CD14-positive monocyte (primary cell): ENCODE data around the gene PRKD1. TPM values are rescaled to one million over a fixed set of nuclear protein-coding genes. Genes with fewer than 3 reads are reported as not detected.
"Not testable (repeated sequence)": the region's sequence is repeated elsewhere in the genome, so short reads cannot be mapped to it uniquely, and the experiment has no call there.

Experiments
- DNase-seq, 3 donors: peaks; one replicate each; pipeline ENCODE4 v3.0.0-alpha.2; 2011 to 2022
- H2AFZ ChIP-seq: 2 replicates; pipeline ENCODE4 v1.6.0; 2012; ENCODE audit warnings: mild to moderate bottlenecking, low read depth, low read length, inconsistent platforms; ENCODE audit not compliant: insufficient read depth, poor library complexity, severe bottlenecking
- H3K27ac ChIP-seq, 2 donors: 1 replicate in 1 of 2; 2 replicates in 1 of 2; pipeline ENCODE4 v1.5.1; 2012 to 2013; ENCODE audit warnings: low read length in 2 of 2, control low read depth in 1 of 2, inconsistent platforms in 1 of 2, low read depth in 1 of 2, mild to moderate bottlenecking in 1 of 2
- H3K27me3 ChIP-seq, 2 donors: one replicate each; pipeline versions ENCODE4 v1.6.0 to v1.6.1; 2011 to 2013; ENCODE audit warnings: low read length in 2 of 2; ENCODE audit not compliant: control insufficient read depth in 2 of 2, insufficient read depth in 2 of 2
- H3K36me3 ChIP-seq, 2 donors: replicated peaks in 1 of 2; 1 replicate in 1 of 2; 2 replicates in 1 of 2; pipeline versions ENCODE4 v1.5.1 to v1.6.1; 2012 to 2013; ENCODE audit warnings: low read length in 2 of 2, control low read depth in 1 of 2, inconsistent platforms in 1 of 2, mild to moderate bottlenecking in 1 of 2; ENCODE audit not compliant: insufficient read depth in 2 of 2, control insufficient read depth in 1 of 2
- H3K4me1 ChIP-seq, 2 donors: 1 replicate in 1 of 2; 2 replicates in 1 of 2; pipeline versions ENCODE4 v1.5.1 to v1.6.1; 2012 to 2013; ENCODE audit warnings: low read length in 2 of 2, control low read depth in 1 of 2, inconsistent platforms in 1 of 2, mild to moderate bottlenecking in 1 of 2, moderate library complexity in 1 of 2; ENCODE audit not compliant: insufficient read depth in 2 of 2, control insufficient read depth in 1 of 2
- H3K4me2 ChIP-seq: replicated peaks from 2 replicates; pipeline ENCODE3; 2012; ENCODE audit warnings: low read length, moderate library complexity, mild to moderate bottlenecking; ENCODE audit not compliant: poor library complexity, severe bottlenecking; ENCODE audit errors: extremely low read depth
- H3K4me3 ChIP-seq, 3 experiments: fragments of 200-600 bp in 1 of 3; sonication (generic) in 1 of 3; replicated peaks in 1 of 3; 1 replicate in 2 of 3; 2 replicates in 1 of 3; pipeline ENCODE4 v1.5.1; 2011 to 2013; ENCODE audit warnings: low read length in 3 of 3, mild to moderate bottlenecking in 3 of 3, control low read depth in 2 of 3, low read depth in 2 of 3, inconsistent platforms in 1 of 3, moderate library complexity in 1 of 3
- H3K79me2 ChIP-seq: 2 replicates; pipeline ENCODE4 v1.6.0; 2012; ENCODE audit warnings: mild to moderate bottlenecking, control low read depth, inconsistent platforms, low read length, moderate library complexity; ENCODE audit not compliant: insufficient read depth
- H3K9ac ChIP-seq: 2 replicates; pipeline ENCODE4 v1.6.0; 2017; ENCODE audit warnings: low read length, mild to moderate bottlenecking; ENCODE audit not compliant: insufficient read depth, poor library complexity, severe bottlenecking
- H3K9me3 ChIP-seq, 2 donors: replicated peaks in 1 of 2; 1 replicate in 1 of 2; 2 replicates in 1 of 2; pipeline versions ENCODE4 v1.5.1 to v1.6.1; 2012 to 2013; ENCODE audit warnings: low read length in 2 of 2, control low read depth in 1 of 2; ENCODE audit not compliant: control insufficient read depth in 1 of 2, insufficient read depth in 1 of 2
- H4K20me1 ChIP-seq: 2 replicates; pipeline ENCODE4 v1.6.0; 2012; ENCODE audit warnings: mild to moderate bottlenecking, low read length, control low read depth, moderate library complexity; ENCODE audit not compliant: insufficient read depth
- H3K27ac Mint-ChIP-seq, 7 donors: one replicate each; pipeline ENCODE4 v1.8.0; 2020; ENCODE audit warnings: mild to moderate bottlenecking in 7 of 7, mixed read lengths in 7 of 7, moderate library complexity in 6 of 7, inconsistent platforms in 2 of 7
- H3K27me3 Mint-ChIP-seq, 3 donors: one replicate each; pipeline ENCODE4 v1.8.0; 2021 to 2022; ENCODE audit warnings: low read depth in 3 of 3, mild to moderate bottlenecking in 3 of 3, mixed read lengths in 3 of 3, moderate library complexity in 3 of 3, inconsistent platforms in 1 of 3
- H3K36me3 Mint-ChIP-seq, 2 donors: one replicate each; pipeline ENCODE4 v1.8.0; 2020; ENCODE audit warnings: mixed read lengths in 2 of 2, inconsistent platforms in 1 of 2, mild to moderate bottlenecking in 1 of 2
- H3K4me1 Mint-ChIP-seq: one replicate; pipeline ENCODE4 v1.8.0; 2020; ENCODE audit warnings: mild to moderate bottlenecking, mixed read lengths
- H3K4me3 Mint-ChIP-seq, 2 donors: one replicate each; pipeline ENCODE4 v1.8.0; 2020; ENCODE audit warnings: mild to moderate bottlenecking in 2 of 2, mixed read lengths in 2 of 2, moderate library complexity in 1 of 2
- H3K9me3 Mint-ChIP-seq, 7 donors: one replicate each; pipeline ENCODE4 v1.8.0; 2020 to 2022; ENCODE audit warnings: mixed read lengths in 7 of 7, mild to moderate bottlenecking in 6 of 7, moderate library complexity in 6 of 7, inconsistent platforms in 2 of 7
- CTCF ChIP-seq: fragments of 200-600 bp; IDR thresholded peaks from one replicate; pipeline ENCODE4 v1.8.0; 2022; ENCODE audit warnings: antibody characterized with exemption, mild to moderate bottlenecking
- WGBS: methylation state at CpG from one replicate; pipeline ENCODE4 v1.1.5; 2013; ENCODE audit warnings: missing lambda C conversion rate; ENCODE audit not compliant: insufficient coverage; 5-methylcytosine and 5-hydroxymethylcytosine counted together
- intact Hi-C, 2 donors: fragments of 100-400 bp; cut with micrococcal nuclease; formaldehyde crosslinking; loops; one replicate each; pipeline versions ENCODE4 v1.15.0 to v1.15.1; 2023
- polyA plus RNA-seq, 3 donors: library from polyadenylated mRNA; depleted of rRNA in 1 of 3; unstranded in 2 of 3; stranded (reverse) in 1 of 3; fragments of 300-500 nt in 2 of 3; fragments of >200 nt in 1 of 3; fragmentation: Illumina TruSeq in 2 of 3; gene quantifications; 1 replicate in 2 of 3; 2 replicates in 1 of 3; pipeline ENCODE4 v1.2.3, GENCODE V29; 2012 to 2021

PRKD1 gene
- polyA plus RNA-seq, 3 donors: not detected

DNA sequence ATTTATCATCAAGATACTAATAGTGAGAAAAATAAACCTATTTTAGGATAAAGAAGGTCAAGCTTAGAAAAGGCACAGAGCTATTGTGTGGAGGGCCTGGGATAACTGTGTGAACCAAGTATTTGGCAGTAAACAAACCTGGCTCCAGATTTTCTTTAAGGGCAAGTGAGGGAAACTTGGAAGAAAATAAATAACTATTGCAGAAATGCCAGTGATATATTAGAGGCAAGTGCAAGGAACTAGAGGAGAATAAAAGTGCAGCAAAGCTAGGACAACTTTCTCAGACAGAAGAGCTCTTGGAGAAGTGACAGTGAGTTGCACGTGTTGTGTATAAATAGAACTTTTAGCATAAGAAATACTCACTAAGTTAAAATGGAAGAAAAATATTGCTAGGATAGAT is 83.7 kb downstream of the PRKD1 start:
- intact Hi-C loops: no loop called here
- H3K36me3 Mint-ChIP-seq: no peaks in the 10 kb centered on the region
- no CpG with 5 or more reads among the region's 1 CpG for WGBS

DNA sequence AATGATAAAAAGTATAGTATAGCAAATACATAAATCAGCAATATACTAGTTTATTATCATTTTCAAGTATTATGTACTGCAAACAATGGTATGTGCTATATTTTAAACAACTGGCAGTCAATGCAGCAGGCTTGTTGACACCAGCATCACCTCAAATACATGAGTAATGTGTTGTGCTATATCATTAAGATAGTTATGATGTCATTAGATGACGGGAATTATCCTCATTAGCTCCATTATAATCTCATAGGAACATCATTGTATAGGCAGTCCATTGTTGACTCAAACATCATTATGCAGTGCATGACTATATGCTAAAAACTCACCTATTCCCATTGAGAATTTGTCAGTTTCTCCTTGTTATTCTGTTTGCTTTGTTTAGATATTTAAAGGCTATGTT is 85.4 kb downstream of the PRKD1 start:
- H3K36me3 ChIP-seq: no peaks in the 10 kb centered on the region
- no peak overlapping the region for H2AFZ ChIP-seq
- no peaks in the 10 kb centered on the region for H3K4me1 ChIP-seq
- H3K27ac ChIP-seq: no peak overlapping the region
- peaks cover 18 to 22% of the 10 kb centered on the region in 2 donors for H3K9me3 ChIP-seq
- Mint-ChIP-seq H3K27me3 (no peaks in the 10 kb centered on the region), H3K36me3 (no peaks in the 10 kb centered on the region), H3K4me3 (no peak overlapping the region), H3K9me3 (peaks cover 5 to 26% (median 18%) of the 10 kb centered on the region in 7 donors), H3K4me1 (no peaks in the 10 kb centered on the region), H3K27ac (no peak overlapping the region)
- no peaks in the 10 kb centered on the region for H3K79me2 ChIP-seq
- WGBS: no CpG with 5 or more reads among the region's 1 CpG
- intact Hi-C loops: no loop called here
- DNase-seq: no peak
- no peak overlapping the region for H3K4me3 ChIP-seq
- TF ChIP-seq CTCF: no peak
- H3K9ac ChIP-seq: no peak overlapping the region
- H4K20me1 ChIP-seq: no peaks in the 10 kb centered on the region
- no peaks in the 10 kb centered on the region for H3K27me3 ChIP-seq
- no peak overlapping the region for H3K4me2 ChIP-seq

More for the DNA sequence above, 83.7 kb downstream of the PRKD1 start:
- no peak overlapping the region for H3K27ac ChIP-seq
- H3K9me3 ChIP-seq: peaks cover 18 to 20% of the 10 kb centered on the region in 2 donors
- no peaks in the 10 kb centered on the region for H4K20me1 ChIP-seq
- DNase-seq: no peak
- H3K79me2 ChIP-seq: no peaks in the 10 kb centered on the region
- no peak for TF ChIP-seq CTCF
- Mint-ChIP-seq H3K27ac (no peak overlapping the region), H3K9me3 (peaks cover 5 to 27% (median 22%) of the 10 kb centered on the region in 7 donors), H3K27me3 (no peaks in the 10 kb centered on the region), H3K4me3 (no peak overlapping the region), H3K4me1 (no peaks in the 10 kb centered on the region)
- no peaks in the 10 kb centered on the region for H3K27me3 ChIP-seq
- no peaks in the 10 kb centered on the region for H3K36me3 ChIP-seq
- H3K4me2 ChIP-seq: no peak overlapping the region
- no peaks in the 10 kb centered on the region for H3K4me1 ChIP-seq
- no peak overlapping the region for H2AFZ ChIP-seq
- H3K4me3 ChIP-seq: no peak overlapping the region
- H3K9ac ChIP-seq: no peak overlapping the region

DNA sequence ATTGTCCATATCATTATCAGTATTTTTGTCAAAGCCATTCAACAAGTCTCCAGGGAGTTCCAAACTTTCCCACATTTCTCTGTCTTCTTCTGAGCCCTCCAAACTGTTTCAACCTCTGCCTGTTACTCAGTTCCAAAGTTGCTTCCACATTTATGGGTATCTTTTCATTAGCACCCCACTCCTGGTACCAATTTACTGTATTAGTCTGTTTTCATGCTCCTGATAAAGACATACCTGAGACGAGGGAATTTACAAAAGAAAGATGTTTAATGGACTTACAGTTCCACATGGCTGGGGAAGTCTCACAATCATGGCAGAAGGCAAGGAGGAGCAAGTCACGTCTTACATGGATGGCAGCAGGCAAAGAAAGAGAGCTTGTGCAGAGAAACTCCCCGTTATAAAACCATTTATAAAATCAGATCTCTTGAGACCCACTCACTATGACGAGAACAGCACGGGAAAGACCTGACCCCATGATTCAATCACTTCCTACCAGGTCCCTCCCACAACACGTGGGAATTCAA is 87.2 kb downstream of the PRKD1 start:
- H3K9ac ChIP-seq, H3K4me2 ChIP-seq, H2AFZ ChIP-seq, H3K4me3 Mint-ChIP-seq, intact Hi-C loops, H3K4me1 Mint-ChIP-seq, H3K79me2 ChIP-seq, H3K4me1 ChIP-seq, H3K36me3 ChIP-seq, H3K4me3 ChIP-seq, H3K27ac Mint-ChIP-seq, H3K36me3 Mint-ChIP-seq, H4K20me1 ChIP-seq, H3K27ac ChIP-seq, DNase-seq, H3K27me3 Mint-ChIP-seq, H3K27me3 ChIP-seq: not testable (repeated sequence)
- H3K9me3 Mint-ChIP-seq: peaks cover 7 to 30% (median 16%) of the 10 kb centered on the region in 7 donors
- H3K9me3 ChIP-seq: peaks cover 18 to 22% of the 10 kb centered on the region in 2 donors
- 88% methylated on average over 3 of the region's 6 CpGs for WGBS
